ENCODE measurements around the gene MSH5. TPM values are rescaled to one million over a fixed set of nuclear protein-coding genes. Genes with fewer than 3 reads are reported as not detected.

Gene MSH5
- total and polyA plus RNA-seq, 2 of the 13 experiments (the other 11 are each of a cell fraction or from before 2014, with no cell fraction given) = 10.2 to 38.7 TPM

- TF ChIP-seq ARID5B (CRISPR knock-in tag; IDR thresholded peaks at IDR 0.05) = peak; percentile 41; the same call in 1 of the 2 replicates
- 0 out of 2 replicates have a peak, but pooled peaks have one; percentile 20 for TF ChIP-seq XBP1 (CRISPR knock-in tag; IDR thresholded peaks at IDR 0.05)
- TF ChIP-seq, protein P1, sequence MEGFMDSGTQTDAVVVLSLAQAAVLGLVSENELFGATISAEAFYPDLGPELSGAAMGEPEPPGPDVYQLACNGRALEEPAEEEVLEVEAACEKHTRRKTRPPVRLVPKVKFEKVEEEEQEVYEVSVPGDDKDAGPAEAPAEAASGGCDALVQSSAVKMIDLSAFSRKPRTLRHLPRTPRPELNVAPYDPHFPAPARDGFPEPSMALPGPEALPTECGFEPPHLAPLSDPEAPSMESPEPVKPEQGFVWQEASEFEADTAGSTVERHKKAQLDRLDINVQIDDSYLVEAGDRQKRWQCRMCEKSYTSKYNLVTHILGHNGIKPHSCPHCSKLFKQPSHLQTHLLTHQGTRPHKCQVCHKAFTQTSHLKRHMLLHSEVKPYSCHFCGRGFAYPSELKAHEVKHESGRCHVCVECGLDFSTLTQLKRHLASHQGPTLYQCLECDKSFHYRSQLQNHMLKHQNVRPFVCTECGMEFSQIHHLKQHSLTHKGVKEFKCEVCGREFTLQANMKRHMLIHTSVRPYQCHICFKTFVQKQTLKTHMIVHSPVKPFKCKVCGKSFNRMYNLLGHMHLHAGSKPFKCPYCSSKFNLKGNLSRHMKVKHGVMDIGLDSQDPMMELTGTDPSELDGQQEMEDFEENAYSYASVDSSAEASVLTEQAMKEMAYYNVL (CRISPR knock-in tag; IDR thresholded peaks at IDR 0.05; ENCODE audit: borderline replicate concordance) = peak; percentile 82
- peak; percentile 99 for TF ChIP-seq ATF5 (CRISPR knock-in tag; IDR thresholded peaks at IDR 0.05; ENCODE audit: low read depth)
- peak; percentile 94 for TF ChIP-seq SPEN (CRISPR knock-in tag; IDR thresholded peaks at IDR 0.05; ENCODE audit: low read depth)
- TF ChIP-seq SNAPC4 (CRISPR knock-in tag; IDR thresholded peaks at IDR 0.05) = peak; percentile 94
- TF ChIP-seq RORA (CRISPR knock-in tag; IDR thresholded peaks at IDR 0.05) = no peak
- TF ChIP-seq AGO2 (optimal IDR thresholded peaks at IDR 0.05; ENCODE audit: low read depth, low read length) = peak; percentile 78
- TF ChIP-seq ZNF20 (CRISPR knock-in tag; IDR thresholded peaks at IDR 0.05) = peak; percentile 91
- no peak for TF ChIP-seq SOX13 (IDR thresholded peaks at IDR 0.05)
- TF ChIP-seq SOX13 (CRISPR knock-in tag; conservative IDR thresholded peaks at IDR 0.05 in 1 of 2, IDR thresholded peaks at IDR 0.05 in 1 of 2) = peak in 1 of 2 experiments; percentile 3; a peak in 1 of 4 replicates
- TF ChIP-seq STAT5B (CRISPR knock-in tag; IDR thresholded peaks at IDR 0.05) = peak; percentile 91
- no peak for TF ChIP-seq HNRNPH1 (optimal IDR thresholded peaks at IDR 0.05; ENCODE audit: low read depth, low read length)
- TF ChIP-seq, protein P2, sequence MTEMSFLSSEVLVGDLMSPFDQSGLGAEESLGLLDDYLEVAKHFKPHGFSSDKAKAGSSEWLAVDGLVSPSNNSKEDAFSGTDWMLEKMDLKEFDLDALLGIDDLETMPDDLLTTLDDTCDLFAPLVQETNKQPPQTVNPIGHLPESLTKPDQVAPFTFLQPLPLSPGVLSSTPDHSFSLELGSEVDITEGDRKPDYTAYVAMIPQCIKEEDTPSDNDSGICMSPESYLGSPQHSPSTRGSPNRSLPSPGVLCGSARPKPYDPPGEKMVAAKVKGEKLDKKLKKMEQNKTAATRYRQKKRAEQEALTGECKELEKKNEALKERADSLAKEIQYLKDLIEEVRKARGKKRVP (CRISPR knock-in tag; IDR thresholded peaks at IDR 0.05) = peak; percentile 60 to 76; a peak in 3 of 4 replicates
- TF ChIP-seq HMG20B (CRISPR knock-in tag; conservative IDR thresholded peaks at IDR 0.05) = no peak
These were observed at the start of gene MSH5 (continued) for GRCh38 chr6:31739639-31740396.

Data from HepG2 (cell line).